ENCODE results near the gene RBKS. TPM values are rescaled to one million over a fixed set of nuclear protein-coding genes. Genes with fewer than 3 reads are reported as not detected.

Gene RBKS
- total and polyA plus RNA-seq, 2 of the 13 experiments (the other 11 are each of a cell fraction or from before 2014, with no cell fraction given), result 7.7 to 8.3 TPM

GRCh38 chr2:27746325-27746724 lies 143.9 kb downstream of the RBKS start (continued):
- TF ChIP-seq PHF21A (CRISPR knock-in tag; IDR thresholded peaks at IDR 0.05), result peak; percentile 74
- TF ChIP-seq, protein P1, sequence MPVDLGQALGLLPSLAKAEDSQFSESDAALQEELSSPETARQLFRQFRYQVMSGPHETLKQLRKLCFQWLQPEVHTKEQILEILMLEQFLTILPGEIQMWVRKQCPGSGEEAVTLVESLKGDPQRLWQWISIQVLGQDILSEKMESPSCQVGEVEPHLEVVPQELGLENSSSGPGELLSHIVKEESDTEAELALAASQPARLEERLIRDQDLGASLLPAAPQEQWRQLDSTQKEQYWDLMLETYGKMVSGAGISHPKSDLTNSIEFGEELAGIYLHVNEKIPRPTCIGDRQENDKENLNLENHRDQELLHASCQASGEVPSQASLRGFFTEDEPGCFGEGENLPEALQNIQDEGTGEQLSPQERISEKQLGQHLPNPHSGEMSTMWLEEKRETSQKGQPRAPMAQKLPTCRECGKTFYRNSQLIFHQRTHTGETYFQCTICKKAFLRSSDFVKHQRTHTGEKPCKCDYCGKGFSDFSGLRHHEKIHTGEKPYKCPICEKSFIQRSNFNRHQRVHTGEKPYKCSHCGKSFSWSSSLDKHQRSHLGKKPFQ (CRISPR knock-in tag; IDR thresholded peaks at IDR 0.05; ENCODE audit: insufficient replicate concordance), result no peak
- TF ChIP-seq POLR2G (IDR thresholded peaks at IDR 0.05; ENCODE audit: low read depth, low read length), result no peak
- TF ChIP-seq YEATS4 (CRISPR knock-in tag; IDR thresholded peaks at IDR 0.05; ENCODE audit: borderline replicate concordance), result peak; percentile 45; the same call in 1 of the 2 replicates
- TF ChIP-seq CENPBD1 (CRISPR knock-in tag; IDR thresholded peaks at IDR 0.05; ENCODE audit: borderline replicate concordance, low read depth), result no peak
- no peak for TF ChIP-seq RFXAP (CRISPR knock-in tag; IDR thresholded peaks at IDR 0.05; ENCODE audit: borderline replicate concordance)
- TF ChIP-seq ZC3H4 (CRISPR knock-in tag; IDR thresholded peaks at IDR 0.05; ENCODE audit: borderline replicate concordance), result no peak
- TF ChIP-seq, protein P2, sequence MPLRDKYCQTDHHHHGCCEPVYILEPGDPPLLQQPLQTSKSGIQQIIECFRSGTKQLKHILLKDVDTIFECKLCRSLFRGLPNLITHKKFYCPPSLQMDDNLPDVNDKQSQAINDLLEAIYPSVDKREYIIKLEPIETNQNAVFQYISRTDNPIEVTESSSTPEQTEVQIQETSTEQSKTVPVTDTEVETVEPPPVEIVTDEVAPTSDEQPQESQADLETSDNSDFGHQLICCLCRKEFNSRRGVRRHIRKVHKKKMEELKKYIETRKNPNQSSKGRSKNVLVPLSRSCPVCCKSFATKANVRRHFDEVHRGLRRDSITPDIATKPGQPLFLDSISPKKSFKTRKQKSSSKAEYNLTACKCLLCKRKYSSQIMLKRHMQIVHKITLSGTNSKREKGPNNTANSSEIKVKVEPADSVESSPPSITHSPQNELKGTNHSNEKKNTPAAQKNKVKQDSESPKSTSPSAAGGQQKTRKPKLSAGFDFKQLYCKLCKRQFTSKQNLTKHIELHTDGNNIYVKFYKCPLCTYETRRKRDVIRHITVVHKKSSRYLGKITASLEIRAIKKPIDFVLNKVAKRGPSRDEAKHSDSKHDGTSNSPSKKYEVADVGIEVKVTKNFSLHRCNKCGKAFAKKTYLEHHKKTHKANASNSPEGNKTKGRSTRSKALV (CRISPR knock-in tag; IDR thresholded peaks at IDR 0.05), result no peak
- no peak for TF ChIP-seq LCORL (IDR thresholded peaks at IDR 0.05)
- TF ChIP-seq LCORL (CRISPR knock-in tag; IDR thresholded peaks at IDR 0.05), result peak; percentile 56; the same call in 1 of the 2 replicates
- TF ChIP-seq ZNF878 (CRISPR knock-in tag; IDR thresholded peaks at IDR 0.05), result peak; percentile 65; the same call in 1 of the 2 replicates
- TF ChIP-seq, protein P3, sequence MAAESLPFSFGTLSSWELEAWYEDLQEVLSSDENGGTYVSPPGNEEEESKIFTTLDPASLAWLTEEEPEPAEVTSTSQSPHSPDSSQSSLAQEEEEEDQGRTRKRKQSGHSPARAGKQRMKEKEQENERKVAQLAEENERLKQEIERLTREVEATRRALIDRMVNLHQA (CRISPR knock-in tag; IDR thresholded peaks at IDR 0.05), result no peak
- TF ChIP-seq, protein P4, sequence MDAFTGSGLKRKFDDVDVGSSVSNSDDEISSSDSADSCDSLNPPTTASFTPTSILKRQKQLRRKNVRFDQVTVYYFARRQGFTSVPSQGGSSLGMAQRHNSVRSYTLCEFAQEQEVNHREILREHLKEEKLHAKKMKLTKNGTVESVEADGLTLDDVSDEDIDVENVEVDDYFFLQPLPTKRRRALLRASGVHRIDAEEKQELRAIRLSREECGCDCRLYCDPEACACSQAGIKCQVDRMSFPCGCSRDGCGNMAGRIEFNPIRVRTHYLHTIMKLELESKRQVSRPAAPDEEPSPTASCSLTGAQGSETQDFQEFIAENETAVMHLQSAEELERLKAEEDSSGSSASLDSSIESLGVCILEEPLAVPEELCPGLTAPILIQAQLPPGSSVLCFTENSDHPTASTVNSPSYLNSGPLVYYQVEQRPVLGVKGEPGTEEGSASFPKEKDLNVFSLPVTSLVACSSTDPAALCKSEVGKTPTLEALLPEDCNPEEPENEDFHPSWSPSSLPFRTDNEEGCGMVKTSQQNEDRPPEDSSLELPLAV (CRISPR knock-in tag; conservative IDR thresholded peaks at IDR 0.05; ENCODE audit: low read depth), result no peak
- no peak for TF ChIP-seq GATA4 (IDR thresholded peaks at IDR 0.05; ENCODE audit: borderline replicate concordance, low read depth)
- peak; percentile 81; the same call in 1 of the 2 replicates for TF ChIP-seq FOXJ3 (CRISPR knock-in tag; IDR thresholded peaks at IDR 0.05; ENCODE audit: borderline replicate concordance)
- no peak for TF ChIP-seq ATF7-NPFF (CRISPR knock-in tag; IDR thresholded peaks at IDR 0.05; ENCODE audit: low read depth)
- no peak for TF ChIP-seq NFKB2 (CRISPR knock-in tag; IDR thresholded peaks at IDR 0.05; ENCODE audit: borderline replicate concordance)
- no peak for TF ChIP-seq ZNF564 (CRISPR knock-in tag; IDR thresholded peaks at IDR 0.05)
- TF ChIP-seq TGIF2 (CRISPR knock-in tag; IDR thresholded peaks at IDR 0.05), result no peak
- no peak for TF ChIP-seq ZNF652 (CRISPR knock-in tag; IDR thresholded peaks at IDR 0.05; ENCODE audit: borderline replicate concordance, low read depth)
- no peak for TF ChIP-seq TFDP1 (CRISPR knock-in tag; IDR thresholded peaks at IDR 0.05; ENCODE audit: borderline replicate concordance)
- no peak for TF ChIP-seq HNRNPL (IDR thresholded peaks at IDR 0.05; ENCODE audit: low read depth, low read length)
- TF ChIP-seq ZBTB42 (CRISPR knock-in tag; IDR thresholded peaks at IDR 0.05), result no peak
- TF ChIP-seq IKZF4 (CRISPR knock-in tag; IDR thresholded peaks at IDR 0.05; ENCODE audit: borderline replicate concordance, low read depth, not compliant biosample characterization), result no peak

All from HepG2 (cell line).